Left ventricle myocardium inferior (tissue), 1 donor: ENCODE measurements around the gene ZRANB1. TPM values are rescaled to one million over a fixed set of nuclear protein-coding genes. Genes with fewer than 3 reads are reported as not detected.

Experiments
- DNase-seq: peaks from one replicate; pipeline ENCODE4 v3.0.0-alpha.2; 2020
- H3K27ac ChIP-seq: fragments of 200-600 bp; replicated peaks from 2 replicates; pipeline ENCODE4 v1.8.0; 2021
- H3K27me3 ChIP-seq: fragments of 200-600 bp; 2 replicates; pipeline ENCODE4 v1.8.0; 2021; ENCODE audit warnings: low read depth
- H3K36me3 ChIP-seq: fragments of 200-600 bp; 2 replicates; pipeline ENCODE4 v1.8.0; 2021
- H3K4me1 ChIP-seq: fragments of 200-600 bp; 2 replicates; pipeline ENCODE4 v1.8.0; 2021
- H3K4me3 ChIP-seq: fragments of 200-600 bp; 2 replicates; pipeline ENCODE4 v1.8.0; 2021; ENCODE audit warnings: mild to moderate bottlenecking, moderate library complexity
- H3K9me3 ChIP-seq: fragments of 200-600 bp; replicated peaks from 2 replicates; pipeline ENCODE4 v1.8.0; 2021
- intact Hi-C: fragments of 100-400 bp; cut with micrococcal nuclease; formaldehyde crosslinking; loops from one replicate; pipeline ENCODE4 v1.11.0; 2022
- total RNA-seq: library from RNA; stranded (reverse); fragmentation: NEBNext Ultra II Directional; extraction: Animal tissue kit (Norgen Biotek cat#: 25700); gene quantifications from one replicate; pipeline ENCODE4 v1.2.1, GENCODE V29; 2021
- TF ChIP-seq, protein P1 (sequence below): fragments of 200-600 bp; IDR thresholded peaks from 2 replicates; pipeline ENCODE4 v1.8.0; 2021; ENCODE audit warnings: antibody characterized with exemption, mild to moderate bottlenecking, borderline replicate concordance
- donor health status: DM: no; HTN: yes; CAD: no; lungs with severe emphysema.

ZRANB1 gene
- total RNA-seq, 1 donor from 2014 or later, result 25.3 TPM

DNA sequence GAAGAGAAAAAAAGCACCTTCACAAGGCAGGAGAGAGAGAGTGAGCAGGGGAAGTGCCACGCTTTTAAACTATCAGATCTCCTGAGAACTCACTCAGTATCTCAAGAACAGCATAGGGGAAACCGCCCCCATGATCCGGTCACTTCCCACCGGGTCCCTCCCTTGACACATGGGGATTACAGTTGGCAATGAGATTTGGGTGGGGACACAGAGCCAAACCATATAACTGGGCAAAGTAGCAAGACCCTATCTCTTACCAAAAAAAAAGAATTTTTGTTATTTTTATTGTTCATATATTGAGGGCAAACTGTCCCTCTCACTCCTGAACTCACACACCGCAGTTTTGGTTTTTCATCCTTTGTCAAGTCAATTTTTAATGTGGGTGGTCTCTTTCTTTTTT, 18.2 kb upstream of the ZRANB1 start:
- no peak overlapping the region for H3K27ac ChIP-seq
- H3K4me3 ChIP-seq, result no peak overlapping the region
- intact Hi-C loops, result no loop called here
- peaks cover 73% of the 10 kb centered on the region for H3K4me1 ChIP-seq
- no peak for DNase-seq
- H3K9me3 ChIP-seq, result no peaks in the 10 kb centered on the region
- H3K27me3 ChIP-seq, result no peaks in the 10 kb centered on the region
- TF ChIP-seq, protein P1, sequence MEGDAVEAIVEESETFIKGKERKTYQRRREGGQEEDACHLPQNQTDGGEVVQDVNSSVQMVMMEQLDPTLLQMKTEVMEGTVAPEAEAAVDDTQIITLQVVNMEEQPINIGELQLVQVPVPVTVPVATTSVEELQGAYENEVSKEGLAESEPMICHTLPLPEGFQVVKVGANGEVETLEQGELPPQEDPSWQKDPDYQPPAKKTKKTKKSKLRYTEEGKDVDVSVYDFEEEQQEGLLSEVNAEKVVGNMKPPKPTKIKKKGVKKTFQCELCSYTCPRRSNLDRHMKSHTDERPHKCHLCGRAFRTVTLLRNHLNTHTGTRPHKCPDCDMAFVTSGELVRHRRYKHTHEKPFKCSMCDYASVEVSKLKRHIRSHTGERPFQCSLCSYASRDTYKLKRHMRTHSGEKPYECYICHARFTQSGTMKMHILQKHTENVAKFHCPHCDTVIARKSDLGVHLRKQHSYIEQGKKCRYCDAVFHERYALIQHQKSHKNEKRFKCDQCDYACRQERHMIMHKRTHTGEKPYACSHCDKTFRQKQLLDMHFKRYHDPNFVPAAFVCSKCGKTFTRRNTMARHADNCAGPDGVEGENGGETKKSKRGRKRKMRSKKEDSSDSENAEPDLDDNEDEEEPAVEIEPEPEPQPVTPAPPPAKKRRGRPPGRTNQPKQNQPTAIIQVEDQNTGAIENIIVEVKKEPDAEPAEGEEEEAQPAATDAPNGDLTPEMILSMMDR, result no peak
- peaks cover 9% of the 10 kb centered on the region for H3K36me3 ChIP-seq

DNA sequence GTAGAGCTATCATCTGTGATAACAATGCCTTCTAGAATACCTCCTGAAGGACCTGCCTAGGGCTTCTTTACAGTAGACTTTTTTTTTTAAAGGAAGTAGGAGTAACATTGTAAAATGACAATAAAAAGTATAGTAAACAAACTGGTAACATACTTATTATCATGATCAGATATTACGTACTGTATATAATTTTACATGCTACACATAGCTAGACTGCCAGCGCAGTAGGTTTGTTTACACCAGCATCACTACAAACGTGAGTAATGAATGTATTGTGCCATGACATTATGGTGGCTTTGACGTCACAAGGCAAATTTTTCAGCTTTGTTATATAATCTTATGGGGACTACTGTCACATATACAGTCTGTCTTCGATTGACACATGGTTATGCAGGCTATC, 15.4 kb upstream of the ZRANB1 start:
- Histone ChIP-seq H3K27me3 (no peaks in the 10 kb centered on the region), H3K9me3 (peaks cover under 1% of the 10 kb centered on the region), H3K4me1 (peaks cover 58% of the 10 kb centered on the region), H3K27ac (no peak overlapping the region), H3K4me3 (no peak overlapping the region), H3K36me3 (peaks cover 9% of the 10 kb centered on the region)
- intact Hi-C loops, result no loop called here
- TF ChIP-seq, protein P1, result no peak
- DNase-seq, result no peak

DNA sequence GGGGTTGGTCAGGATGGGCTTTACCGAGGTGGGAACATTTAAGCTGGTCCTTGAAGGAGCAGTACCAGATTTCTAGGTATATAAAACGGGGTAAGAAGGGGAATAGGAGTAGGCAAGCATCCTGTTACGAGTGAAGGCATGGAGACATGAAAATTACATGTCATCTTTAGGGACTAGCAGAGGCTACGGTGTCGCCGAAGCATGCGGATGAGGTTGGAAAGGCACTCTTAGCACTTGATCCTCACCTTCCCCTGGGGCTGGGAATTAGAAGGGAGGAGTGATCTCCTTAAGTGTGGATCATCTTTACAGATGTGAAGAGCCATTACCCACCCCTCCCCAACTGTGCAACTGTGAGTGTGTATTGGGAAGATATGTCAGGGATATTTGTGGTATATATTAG, 13.8 kb upstream of the ZRANB1 start:
- H3K4me1 ChIP-seq, result peaks cover 54% of the 10 kb centered on the region
- intact Hi-C loops, result no loop called here
- H3K27ac ChIP-seq, result peak overlapping the region; percentile 48

DNA sequence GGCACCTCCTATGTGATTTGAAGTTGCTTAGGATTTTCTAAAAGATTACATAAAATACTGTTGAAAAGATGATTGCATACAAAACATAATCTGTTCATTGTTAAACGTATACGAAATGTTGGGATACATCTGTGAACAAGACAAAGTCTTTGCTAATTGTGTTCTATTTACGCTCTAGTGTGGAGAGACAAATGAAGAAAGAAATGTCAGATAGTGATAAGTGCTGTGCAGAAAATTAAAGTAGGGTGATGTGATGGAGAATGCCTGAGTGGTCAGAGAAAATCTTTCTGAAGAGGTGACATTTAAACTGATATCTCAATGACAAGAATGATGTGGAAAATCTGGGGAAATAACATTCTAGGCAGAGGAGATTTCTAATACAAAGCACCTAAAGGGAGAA, 13.4 kb upstream of the ZRANB1 start:
- Histone ChIP-seq H3K27ac (peak overlapping the region; percentile 48), H3K4me1 (peaks cover 54% of the 10 kb centered on the region), H3K4me3 (no peak overlapping the region), H3K27me3 (no peaks in the 10 kb centered on the region), H3K36me3 (peaks cover 7% of the 10 kb centered on the region), H3K9me3 (peaks cover 6% of the 10 kb centered on the region)
- TF ChIP-seq, protein P1, result no peak
- no peak for DNase-seq
- intact Hi-C loops, result no loop called here

More for the DNA sequence above, 13.8 kb upstream of the ZRANB1 start:
- TF ChIP-seq, protein P1, result no peak
- no peak for DNase-seq
- Histone ChIP-seq H3K27me3 (no peaks in the 10 kb centered on the region), H3K9me3 (peaks cover 6% of the 10 kb centered on the region), H3K4me3 (no peak overlapping the region), H3K36me3 (peaks cover 7% of the 10 kb centered on the region)

DNA sequence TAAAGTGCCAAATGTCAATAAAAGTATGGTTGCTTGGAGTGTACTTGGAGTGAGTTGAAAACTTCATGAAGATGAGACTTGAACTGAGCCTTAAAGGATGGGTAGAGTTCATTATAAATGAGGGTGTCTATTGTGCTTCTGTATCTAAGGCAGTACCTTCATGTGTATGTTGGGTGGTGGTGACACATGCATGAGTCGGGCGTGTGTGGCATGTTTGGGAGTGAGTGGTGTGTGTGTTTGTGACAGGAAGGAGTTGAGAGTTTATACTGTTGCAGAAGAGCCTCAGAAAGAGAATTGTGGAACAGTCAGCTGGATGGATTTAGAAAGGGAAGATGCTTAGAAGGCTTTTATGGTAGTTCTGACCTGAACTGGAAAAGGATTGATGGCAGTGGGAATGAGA, 6.0 kb upstream of the ZRANB1 start:
- Histone ChIP-seq H3K27me3 (no peaks in the 10 kb centered on the region), H3K4me1 (peaks cover 44% of the 10 kb centered on the region), H3K36me3 (peaks cover 4% of the 10 kb centered on the region), H3K27ac (no peak overlapping the region), H3K4me3 (no peak overlapping the region), H3K9me3 (peaks cover 6% of the 10 kb centered on the region)
- intact Hi-C loops, result no loop called here
- DNase-seq, result no peak
- TF ChIP-seq, protein P1, result no peak

DNA sequence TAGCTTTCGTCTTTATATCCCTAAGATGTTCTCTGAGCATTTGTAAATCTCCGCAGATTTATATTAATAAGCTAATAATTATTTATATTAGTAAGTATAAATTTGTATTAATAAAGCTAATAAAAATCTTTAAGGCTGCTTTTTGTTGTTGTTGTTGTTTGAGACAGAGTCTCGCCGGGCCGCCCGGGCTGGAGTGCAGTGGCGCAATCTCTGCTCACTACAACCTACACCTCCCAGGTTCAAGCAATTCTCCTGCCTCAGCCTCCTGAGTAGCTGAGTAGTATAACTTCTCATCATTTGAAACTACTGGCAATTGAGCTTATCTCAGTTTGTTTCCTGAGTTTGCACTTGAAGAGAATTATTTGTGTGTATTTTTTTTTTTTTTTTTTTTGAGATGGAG, 5.1 kb upstream of the ZRANB1 start:
- H3K27me3 ChIP-seq, result no peaks in the 10 kb centered on the region
- H3K36me3 ChIP-seq, result peaks cover 1% of the 10 kb centered on the region
- intact Hi-C loops, result no loop called here
- TF ChIP-seq, protein P1, result no peak
- H3K27ac ChIP-seq, result no peak overlapping the region
- DNase-seq, result no peak
- H3K4me1 ChIP-seq, result peaks cover 53% of the 10 kb centered on the region
- no peak overlapping the region for H3K4me3 ChIP-seq
- H3K9me3 ChIP-seq, result peaks cover 3% of the 10 kb centered on the region
